Heart left ventricle (tissue), 16 donors: ENCODE results near the gene MVK. TPM values are rescaled to one million over a fixed set of nuclear protein-coding genes. Genes with fewer than 3 reads are reported as not detected.

ENCODE experiments used
- ATAC-seq, 4 donors: fragments of 200-7000 bp; cut with Tn5 transposase; one replicate each; pipeline ENCODE4 v1.9.1; 2020 to 2022; ENCODE audit warnings: moderate library complexity in 4 of 4, mild to moderate bottlenecking in 3 of 4, moderate number of reproducible peaks in 1 of 4
- DNase-seq, 5 donors: peaks; one replicate each; pipeline ENCODE4 v3.0.0-alpha.2; 2020
- H3K27ac ChIP-seq, 12 donors: fragments of 200-600 bp; sonication (generic) in 4 of 12; one replicate each; pipeline versions ENCODE4 v1.5.0 to v1.8.0; 2016 to 2022; ENCODE audit warnings: mild to moderate bottlenecking in 2 of 12
- H3K27me3 ChIP-seq, 9 donors: fragments of 200-600 bp; sonication (generic) in 2 of 9; one replicate each; pipeline versions ENCODE4 v1.5.1 to v1.8.0; 2016 to 2022; ENCODE audit warnings: mild to moderate bottlenecking in 3 of 9
- H3K36me3 ChIP-seq, 9 donors: fragments of 200-600 bp; sonication (generic) in 2 of 9; one replicate each; pipeline versions ENCODE4 v1.5.0 to v1.8.0; 2018 to 2022; ENCODE audit warnings: mild to moderate bottlenecking in 2 of 9
- H3K4me1 ChIP-seq, 12 donors: fragments of 200-600 bp; sonication (generic) in 4 of 12; one replicate each; pipeline versions ENCODE4 v1.5.0 to v1.8.0; 2016 to 2022; ENCODE audit warnings: mild to moderate bottlenecking in 3 of 12
- H3K4me3 ChIP-seq, 12 donors: fragments of 200-600 bp; sonication (generic) in 4 of 12; one replicate each; pipeline versions ENCODE4 v1.5.0 to v1.8.0; 2017 to 2022; ENCODE audit warnings: mild to moderate bottlenecking in 9 of 12, moderate library complexity in 4 of 12
- H3K9me3 ChIP-seq, 12 donors: fragments of 200-600 bp; sonication (generic) in 4 of 12; one replicate each; pipeline versions ENCODE4 v1.5.0 to v1.8.0; 2016 to 2022; ENCODE audit warnings: mild to moderate bottlenecking in 1 of 12
- CTCF ChIP-seq, 12 donors: fragments of 200-600 bp; sonication (generic) in 4 of 12; IDR thresholded peaks; one replicate each; pipeline versions ENCODE4 v1.5.0 to v1.8.0; 2018 to 2022; ENCODE audit warnings: antibody characterized with exemption in 12 of 12, mild to moderate bottlenecking in 5 of 12
- POLR2A ChIP-seq, 2 donors: fragments of 450-650 bp; IDR thresholded peaks; one replicate each; pipeline ENCODE4 v1.6.1; 2017; ENCODE audit warnings: antibody characterized with exemption in 2 of 2, mild to moderate bottlenecking in 2 of 2, moderate library complexity in 2 of 2
- WGBS, 4 donors: extraction: QIAGEN DNeasy Blood & Tissue Kit in 2 of 4; methylation state at CpG; one replicate each; pipeline versions ENCODE4 v1.1.5 to v1.1.7; 2013 to 2018; 5-methylcytosine and 5-hydroxymethylcytosine counted together
- intact Hi-C, 10 donors: fragments of 100-400 bp; cut with DNase I; formaldehyde crosslinking; loops; one replicate each; pipeline versions ENCODE4 v1.11.1 to v1.14.2; 2022
- polyA plus RNA-seq, 2 donors: library from polyadenylated mRNA; stranded (reverse); fragments of 200-250 nt; gene quantifications; one replicate each; pipeline ENCODE4 v1.2.3, GENCODE V29; 2013
- total RNA-seq, 9 donors: library from RNA; depleted of rRNA in 2 of 9; stranded (reverse); fragments of >200 nt in 2 of 9; fragmentation: NEBNext Ultra II Directional in 3 of 9; extraction: Animal tissue kit (Norgen Biotek cat#: 25700) in 3 of 9; gene quantifications; one replicate each; pipeline versions ENCODE4 v1.1.0 to v1.2.4, GENCODE V29; 2016 to 2023
- donor health status: ischemic (EF 13 %, LVEDD 7.1; RV severe dilation, severe dysfunction).
- donor health status: healthy with polysubstance abuse.
- donor health status: DM: no; HTN: yes; CAD: no.
- donor health status: DM: no; HTN: no; CAD: no.
- donor health status: ischemic (EF 25% LVEDD 6.9; RV normal size, moderate dysfunction).
- donor health status: ischemic (EF 25% LVEDD 5.7; RV mildly dilated, moderate dysfunction).
- donor health status: healthy.
- donor health status: DM: yes; HTN: yes; CAD: no.
- donor health status: ischemic (EF 35%, LVEDD 5.7; RV mildly dilated, moderate dysfunction).
- donor health status: nonischemic (EF 11% LVEDD 7.7; RV severe dilation, severe dysfunction).
- donor health status: DM: yes; HTN: yes; CAD: no.
- donor health status: PGD.
- donor health status: ischemic (EF 29% LVEDD 5.4; RV normal size, mild dysfunction).
- donor health status: nonischemic (EF 23%, LVEDD 6.1; RV moderate dilation, normal function).

Gene MVK
- total and polyA plus RNA-seq, 11 donors, result 7.9 to 14.9 (median 10.1) TPM

GRCh38 chr12:109621211-109621694 lies 47.7 kb downstream of the MVK start:
- Histone ChIP-seq H3K4me3 (no peak overlapping the region), H3K27me3 (peaks cover 0 to 9% (median 0%) of the 10 kb centered on the region in 9 donors), H3K27ac (no peak overlapping the region), H3K4me1 (peaks cover 0 to 8% (median 0%) of the 10 kb centered on the region in 12 donors), H3K36me3 (no peaks in the 10 kb centered on the region), H3K9me3 (no peaks in the 10 kb centered on the region)
- ATAC-seq (no peak), DNase-seq (no peak)
- WGBS, 4 donors, result 64 to 75% (median 67%) methylated on average over 1 of the region's 1 CpG
- TF ChIP-seq CTCF (IDR thresholded peaks at IDR 0.05) (no peak), POLR2A (IDR thresholded peaks at IDR 0.05) (no peak)
- intact Hi-C loops, result no loop called here

GRCh38 chr12:109621901-109622364 lies 48.3 kb downstream of the MVK start:
- WGBS, 4 donors, result 54 to 67% (median 60%) methylated on average over 22 of the region's 22 CpGs
- no peaks in the 10 kb centered on the region for H3K9me3 ChIP-seq
- no peak overlapping the region for H3K4me3 ChIP-seq
- intact Hi-C loops, result no loop called here
- no peak for TF ChIP-seq POLR2A (IDR thresholded peaks at IDR 0.05)
- no peak for TF ChIP-seq CTCF (IDR thresholded peaks at IDR 0.05)
- H3K36me3 ChIP-seq, result no peaks in the 10 kb centered on the region
- peaks cover 0 to 9% (median 0%) of the 10 kb centered on the region in 9 donors for H3K27me3 ChIP-seq
- no peak overlapping the region for H3K27ac ChIP-seq
- H3K4me1 ChIP-seq, result peaks cover 0 to 8% (median 0%) of the 10 kb centered on the region in 12 donors
- no peak for ATAC-seq
- DNase-seq, result no peak

GRCh38 chr12:109624467-109624866 lies 50.9 kb downstream of the MVK start:
- Histone ChIP-seq H3K27ac (no peak overlapping the region), H3K4me1 (peaks cover 0 to 8% (median 0%) of the 10 kb centered on the region in 12 donors), H3K9me3 (no peaks in the 10 kb centered on the region), H3K27me3 (peaks cover 0 to 16% (median under 1%) of the 10 kb centered on the region in 9 donors), H3K4me3 (no peak overlapping the region), H3K36me3 (no peaks in the 10 kb centered on the region)
- TF ChIP-seq CTCF (IDR thresholded peaks at IDR 0.05) (no peak), POLR2A (IDR thresholded peaks at IDR 0.05) (no peak)
- intact Hi-C loops, result no loop called here
- DNase-seq (no peak), ATAC-seq (peak in 3 of 4 donors; percentile 5 to 23 (median 17))
- WGBS, 4 donors, result 78 to 87% (median 85%) methylated on average over 8 of the region's 8 CpGs

- Histone ChIP-seq H3K9me3 (no peaks in the 10 kb centered on the region), H3K27me3 (peaks cover 0 to 17% (median 4%) of the 10 kb centered on the region in 9 donors), H3K36me3 (no peaks in the 10 kb centered on the region), H3K4me3 (no peak overlapping the region), H3K4me1 (peaks cover 0 to 8% (median 0%) of the 10 kb centered on the region in 12 donors), H3K27ac (no peak overlapping the region)
- ATAC-seq (peak; percentile 76 to 89 (median 80)), DNase-seq (peak in 4 of 5 donors; percentile 29 to 50 (median 44))
- TF ChIP-seq CTCF (IDR thresholded peaks at IDR 0.05), result no peak
- no peak for TF ChIP-seq POLR2A (IDR thresholded peaks at IDR 0.05)
- 54 to 72% (median 62%) methylated on average over 3 to 6 of the region's 6 CpGs for WGBS, 4 donors
- intact Hi-C loops, result no loop called here
Observed at GRCh38 chr12:109625131-109625559, 51.6 kb downstream of the MVK start.
